ENCODE data around the gene C2orf76. TPM values are rescaled to one million over a fixed set of nuclear protein-coding genes. Genes with fewer than 3 reads are reported as not detected.
A peak's percentile ranks its signal among the peaks of the same experiment; 100 is the strongest.

Gene C2orf76
- polyA plus RNA-seq, 2 of the 4 experiments (the other 2 are of a cell fraction), result 16.6 to 34.3 TPM

GRCh38 chr2:119389615-119390306 lies 23.1 kb upstream of the C2orf76 start:
- ChIA-PET POLR2A (no interaction called here), CTCF (interaction anchor here (1.0 to 2.3 kb wide), 3 partner anchors 9 to 86 kb away, joined by 3 to 8 read pairs (median 5); no protein-coding TSS in a partner anchor)
- no peak for FAIRE-seq
- no peak overlapping the region for H3K27ac ChIP-seq
- no peak for TF ChIP-seq RAD21 (conservative IDR thresholded peaks at IDR 0.05 in 1 of 2, IDR thresholded peaks at IDR 0.05 in 1 of 2)
- TF ChIP-seq ZSCAN20 (CRISPR knock-in tag; IDR thresholded peaks at IDR 0.05), result no peak
- TF ChIP-seq USF2 (IDR thresholded peaks at IDR 0.05), result no peak
- no peak for ATAC-seq
- no peak overlapping the region for H3K4me3 ChIP-seq
- WGBS (ENCODE audit: missing lambda C conversion rate), result 69% methylated on average over 5 of the region's 5 CpGs
- no peak for DNase-seq (ENCODE audit: low read depth in 1 of 2, low spot score in 1 of 2)
- H3K9me3 ChIP-seq, result no peaks in the 10 kb centered on the region
- peaks cover 5% of the 10 kb centered on the region; the same call in 1 of the 3 replicates for H3K4me1 ChIP-seq
- no peak overlapping the region for H3K4me2 ChIP-seq

- WGBS (ENCODE audit: missing lambda C conversion rate), result 76% methylated on average over 9 of the region's 9 CpGs
- POLR2A ChIA-PET, result no interaction called here
- H3K4me3 ChIP-seq, result no peak overlapping the region
- peak in 1 of 2 experiments; percentile 6; a peak in 1 of 4 replicates for TF ChIP-seq CEBPB (IDR thresholded peaks at IDR 0.05)
- no peak for TF ChIP-seq HOXB5 (CRISPR knock-in tag; IDR thresholded peaks at IDR 0.05)
- peaks cover 5% of the 10 kb centered on the region; the same call in 1 of the 3 replicates for H3K4me1 ChIP-seq
- DNase-seq (ENCODE audit: low read depth in 1 of 2, low spot score in 1 of 2) (peak in 1 of 2 experiments; percentile 21), FAIRE-seq (no peak), ATAC-seq (peak in 1 of 2 experiments; percentile 49; a peak in 2 of 6 replicates)
- no peak overlapping the region for H3K27ac ChIP-seq
- no peaks in the 10 kb centered on the region for H3K9me3 ChIP-seq
- no peak overlapping the region for H3K4me2 ChIP-seq
- CTCF ChIA-PET, result interaction anchor here (1.0 to 1.5 kb wide), 3 partner anchors 78 to 100 kb away, joined by 3 to 5 read pairs (median 3); no protein-coding TSS in a partner anchor
Observed at GRCh38 chr2:119387381-119388129, 20.9 kb upstream of the C2orf76 start.

GRCh38 chr2:119385466-119385865 lies 18.8 kb upstream of the C2orf76 start:
- no peak overlapping the region for H3K27ac ChIP-seq
- CTCF ChIA-PET, result interaction anchor here (0.8 to 1.6 kb wide), 2 partner anchors 13 to 23 kb away, joined by 4 read pairs; no protein-coding TSS in a partner anchor

More at GRCh38 chr2:119385466-119385865, 18.8 kb upstream of the C2orf76 start:
- FAIRE-seq (no peak), ATAC-seq (no peak), DNase-seq (ENCODE audit: low read depth in 1 of 2, low spot score in 1 of 2) (no peak)
- POLR2A ChIA-PET, result no interaction called here
- no peaks in the 10 kb centered on the region for H3K9me3 ChIP-seq
- H3K4me2 ChIP-seq, result no peak overlapping the region
- H3K4me1 ChIP-seq, result peaks cover 5% of the 10 kb centered on the region; the same call in 1 of the 3 replicates
- 71% methylated on average over 3 of the region's 3 CpGs for WGBS (ENCODE audit: missing lambda C conversion rate)
- no peak for TF ChIP-seq USF2 (IDR thresholded peaks at IDR 0.05)
- TF ChIP-seq HOXB5 (CRISPR knock-in tag; IDR thresholded peaks at IDR 0.05), result no peak
- TF ChIP-seq HOXB13 (CRISPR knock-in tag; IDR thresholded peaks at IDR 0.05; ENCODE audit: low read depth), result no peak
- no peak for TF ChIP-seq MAX (IDR thresholded peaks at IDR 0.05)
- TF ChIP-seq GATA3 (IDR thresholded peaks at IDR 0.05; ENCODE audit: borderline replicate concordance), result no peak
- no peak for TF ChIP-seq CEBPB (IDR thresholded peaks at IDR 0.05)
- no peak for TF ChIP-seq TFCP2L1 (CRISPR knock-in tag; IDR thresholded peaks at IDR 0.05)
- TF ChIP-seq RARB (CRISPR knock-in tag; IDR thresholded peaks at IDR 0.05), result no peak
- no peak for TF ChIP-seq NFE2L2 (conservative IDR thresholded peaks at IDR 0.05; ENCODE audit: low read length)
- TF ChIP-seq CTCF (IDR thresholded peaks at IDR 0.05), result no peak
- H3K4me3 ChIP-seq, result no peak overlapping the region

Measured in A549 (cell line).